HG02840 (cell line): ENCODE data around the gene ZNF212.
"Not testable (repeated sequence)": the region's sequence is repeated elsewhere in the genome, so short reads cannot be mapped to it uniquely, and the experiment has no call there.

ENCODE experiments used
- ATAC-seq: cut with Tn5 transposase; IDR thresholded peaks from one replicate; pipeline ENCODE4 v1.9.1; 2021; ENCODE audit warnings: mild to moderate bottlenecking, moderate library complexity, moderate number of reproducible peaks; ENCODE audit not compliant: unreplicated experiment, low FRiP score

ZNF212 gene

GRCh38 chr7:149218469-149219420 lies 20.7 kb upstream of the ZNF212 start:
- no peak for ATAC-seq

- ATAC-seq, result no peak
Measured at GRCh38 chr7:149220534-149220933, 18.9 kb upstream of the ZNF212 start.

DNA sequence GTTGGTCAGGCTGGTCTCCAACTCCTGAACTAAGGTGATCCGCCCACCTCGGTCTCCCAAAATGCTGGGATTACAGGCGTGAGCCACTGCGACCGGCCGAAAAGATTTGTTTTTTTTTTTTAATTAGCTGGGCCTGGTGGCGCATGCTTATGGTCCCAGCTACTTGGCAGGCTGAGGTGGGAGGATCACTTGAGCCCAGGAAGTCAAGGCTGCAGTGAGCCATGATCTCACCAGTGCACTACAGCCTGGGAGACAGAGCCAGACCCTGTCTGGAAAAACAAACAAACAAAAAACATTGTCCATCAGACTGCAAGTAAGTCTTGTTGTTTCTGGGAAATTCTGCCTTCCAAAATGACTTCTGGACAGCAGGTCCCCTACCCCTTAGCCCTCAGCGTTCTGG lies 16.3 kb upstream of the ZNF212 start:
- no peak for ATAC-seq

- ATAC-seq, result no peak
Measured at GRCh38 chr7:149223761-149224160, 15.7 kb upstream of the ZNF212 start.

GRCh38 chr7:149224352-149224751 lies 15.1 kb upstream of the ZNF212 start:
- ATAC-seq, result no peak

GRCh38 chr7:149225106-149225505 lies 14.3 kb upstream of the ZNF212 start:
- no peak for ATAC-seq

GRCh38 chr7:149225656-149226055 lies 13.8 kb upstream of the ZNF212 start:
- ATAC-seq, result no peak

DNA sequence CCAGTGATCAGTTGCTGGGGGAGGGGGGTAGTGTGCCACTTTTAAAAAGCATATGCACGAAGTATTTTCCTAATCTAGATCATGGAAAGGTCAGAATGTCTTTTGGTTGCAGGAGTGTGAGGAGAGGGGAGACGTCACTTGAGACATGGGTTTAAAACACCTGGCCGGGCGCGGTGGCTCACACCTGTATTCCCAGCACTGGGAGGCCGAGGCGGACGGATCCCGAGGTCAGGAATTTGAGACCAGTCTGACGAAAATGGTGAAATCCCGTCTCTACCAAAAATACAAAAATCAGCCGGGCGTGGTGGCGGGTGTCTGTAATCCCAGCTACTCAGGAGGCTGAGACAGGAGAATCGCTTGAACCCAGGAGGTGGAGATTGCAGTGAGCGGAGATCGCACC lies 13.1 kb upstream of the ZNF212 start:
- ATAC-seq, result not testable (repeated sequence)

DNA sequence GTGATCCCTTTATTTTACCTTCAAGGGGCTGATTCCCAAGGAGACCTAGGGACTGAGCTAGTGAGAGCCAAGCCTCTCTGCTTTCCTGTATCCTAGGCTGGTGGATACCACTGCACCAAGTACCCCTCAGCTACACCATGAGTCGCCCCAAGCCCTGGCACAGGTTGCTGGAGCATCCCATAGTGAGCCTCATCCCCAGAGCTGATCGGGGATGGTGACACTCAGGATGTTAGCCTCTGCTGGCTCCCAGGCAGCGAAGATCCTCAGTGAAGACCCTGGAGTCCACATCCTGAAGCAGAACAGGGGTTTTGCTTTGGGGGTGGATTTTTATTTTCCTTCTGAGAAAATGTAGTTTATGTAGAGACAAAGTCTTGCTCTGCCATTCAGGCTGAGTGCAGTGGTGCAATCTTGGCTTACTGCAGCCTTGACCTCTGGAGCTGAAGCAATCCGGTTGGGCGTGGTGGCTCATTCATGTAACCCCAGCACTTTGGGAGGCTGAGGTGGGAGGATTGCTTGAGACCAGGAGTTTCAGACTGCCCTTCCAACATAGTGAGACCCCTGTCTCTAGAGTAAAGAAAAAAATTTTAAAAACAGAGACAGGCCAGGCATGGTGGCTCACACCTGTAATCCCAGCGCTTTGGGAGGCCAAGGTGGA lies 12.5 kb upstream of the ZNF212 start:
- ATAC-seq, result no peak

- ATAC-seq, result no peak
Measured at GRCh38 chr7:149228831-149229471, 10.5 kb upstream of the ZNF212 start.

DNA sequence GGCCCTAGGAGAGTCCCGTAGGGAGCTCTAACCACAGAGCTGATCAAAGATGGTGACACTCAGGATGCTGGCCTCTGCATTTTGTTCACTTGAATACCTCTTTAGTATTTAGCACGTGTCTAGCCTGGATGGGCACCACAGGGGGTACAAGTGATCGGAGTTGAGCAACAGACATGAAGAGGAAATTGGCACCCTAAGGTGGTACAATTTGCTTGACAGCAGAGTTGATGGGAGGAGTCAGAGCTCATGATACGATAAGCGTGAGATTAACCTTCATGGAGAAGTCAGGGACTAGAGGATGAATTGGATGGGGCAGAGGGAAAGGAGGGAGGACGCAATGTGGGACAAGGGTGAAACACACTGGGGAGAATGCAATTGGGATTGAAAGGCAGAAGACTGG lies 9.9 kb upstream of the ZNF212 start:
- ATAC-seq, result no peak

GRCh38 chr7:149232362-149232761 lies 7.1 kb upstream of the ZNF212 start:
- no peak for ATAC-seq

DNA sequence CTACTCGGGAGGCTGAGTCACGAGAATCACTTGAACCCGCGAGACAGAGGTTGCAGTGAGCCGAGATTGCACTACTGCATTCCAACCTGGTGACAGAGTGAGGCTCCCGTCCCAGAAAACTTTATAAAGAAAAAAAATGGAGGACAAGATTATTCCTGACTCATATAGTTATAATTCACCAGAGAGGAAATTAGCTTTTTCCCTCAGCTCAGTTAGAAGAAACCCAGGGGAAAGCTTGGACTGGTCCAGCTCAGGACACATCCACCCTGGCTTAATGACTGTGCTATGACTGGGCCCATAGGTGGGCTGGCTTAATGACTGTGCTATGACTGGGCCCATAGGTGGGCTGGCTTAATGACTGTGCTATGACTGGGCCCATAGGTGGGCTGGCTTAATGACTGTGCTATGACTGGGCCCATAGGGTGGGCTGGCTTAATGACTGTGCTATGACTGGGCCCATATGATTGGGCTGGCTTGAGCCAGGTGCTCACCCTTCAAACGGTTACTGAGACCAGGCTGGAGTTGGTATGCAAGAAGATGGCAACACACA lies 5.7 kb upstream of the ZNF212 start:
- not testable (repeated sequence) for ATAC-seq

- ATAC-seq, result no peak
Measured at GRCh38 chr7:149237502-149237901, 1.9 kb upstream of the ZNF212 start.

DNA sequence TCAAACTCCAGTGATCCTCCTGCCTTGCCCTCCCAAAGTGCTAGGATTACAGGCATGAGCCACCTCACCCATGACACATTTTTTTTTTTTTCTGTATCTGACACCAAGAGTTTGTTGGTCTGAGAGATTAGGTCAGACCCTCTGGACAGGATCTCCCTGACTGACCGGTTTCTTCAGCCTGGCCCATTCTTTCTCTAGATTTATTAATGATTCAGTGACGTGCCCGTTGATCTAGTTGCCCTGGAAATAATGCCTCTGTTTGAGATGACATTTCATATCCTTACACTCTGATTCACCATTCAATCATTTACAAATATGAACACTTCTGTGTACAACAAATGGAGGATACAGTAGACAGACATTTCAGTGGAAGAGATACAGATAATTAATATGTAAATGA lies 1.4 kb upstream of the ZNF212 start:
- no peak for ATAC-seq

DNA sequence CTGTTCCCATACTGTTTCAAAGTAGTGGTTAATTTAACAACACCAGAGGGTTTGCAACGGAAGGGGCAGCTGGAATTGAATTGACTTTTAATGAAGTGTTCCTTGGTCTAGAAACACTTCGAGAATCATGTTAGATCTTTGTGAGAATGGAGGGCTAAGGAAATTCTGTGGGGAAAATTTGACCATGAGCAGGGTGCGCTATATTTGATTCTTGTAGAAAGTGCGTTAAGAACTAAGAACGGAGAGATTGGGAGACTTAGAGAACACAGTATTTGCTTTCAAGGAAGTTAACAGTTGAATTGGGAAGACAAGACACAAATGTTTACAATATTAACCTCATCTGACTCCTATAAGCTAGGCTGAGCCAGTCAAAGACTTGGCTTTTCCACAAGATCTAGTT lies 1.2 kb downstream of the ZNF212 start:
- no peak for ATAC-seq

DNA sequence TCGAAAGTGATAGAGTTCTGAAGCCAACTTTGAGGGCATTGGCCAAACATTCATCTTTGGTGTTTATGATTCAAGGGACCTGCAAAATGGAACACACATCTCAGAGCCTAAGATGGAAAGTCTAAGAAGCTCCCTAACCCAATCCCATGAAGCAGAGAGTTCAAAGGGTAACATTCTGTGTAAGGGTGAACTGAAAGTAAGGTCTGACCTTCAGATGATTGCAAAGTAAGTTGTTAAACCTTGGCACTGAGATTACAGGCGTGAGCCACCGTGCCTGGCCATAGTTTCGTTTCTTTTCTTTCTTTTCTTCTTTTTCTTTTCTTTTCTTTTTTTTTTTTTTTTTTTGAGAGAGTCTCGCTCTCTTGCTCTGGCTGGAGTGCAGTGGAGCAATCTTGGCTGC lies 2.2 kb downstream of the ZNF212 start:
- ATAC-seq, result no peak

DNA sequence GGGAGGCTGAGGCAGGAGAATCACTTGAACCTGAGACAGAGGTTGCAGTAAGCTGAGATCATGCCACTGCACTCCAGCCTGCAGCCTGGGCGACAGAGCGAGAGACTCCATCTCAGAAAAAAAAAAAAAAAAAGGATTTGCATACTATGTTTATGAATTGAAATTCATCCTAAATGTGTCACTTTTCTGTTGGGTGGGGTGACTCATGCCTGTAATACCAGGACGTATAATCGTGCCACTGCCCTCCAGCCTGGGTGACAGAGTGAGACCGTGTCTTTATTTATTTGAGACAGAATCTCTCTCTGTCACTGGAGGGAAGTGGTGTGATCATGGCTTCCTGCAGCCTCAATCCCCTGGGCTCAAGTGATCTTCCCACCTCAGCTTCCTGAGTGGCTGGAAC lies 5.8 kb downstream of the ZNF212 start:
- no peak for ATAC-seq

GRCh38 chr7:149245744-149246143 lies 6.3 kb downstream of the ZNF212 start:
- ATAC-seq, result no peak

- ATAC-seq, result no peak
Measured at GRCh38 chr7:149248777-149249176, 9.3 kb downstream of the ZNF212 start.

- ATAC-seq, result not testable (repeated sequence)
Measured at GRCh38 chr7:149250151-149250550, 10.7 kb downstream of the ZNF212 start.
